Suprapubic skin (tissue), 4 donors: ENCODE results near the gene ARL4C. TPM values are rescaled to one million over a fixed set of nuclear protein-coding genes. Genes with fewer than 3 reads are reported as not detected.

Experiments used
- DNase-seq, 2 donors: peaks; one replicate each; pipeline ENCODE4 v3.0.0-alpha.2; 2019; ENCODE audit warnings: low spot score in 2 of 2
- H3K27ac ChIP-seq: fragments of 200-600 bp; sonication (generic); one replicate; pipeline ENCODE4 v1.5.1; 2019
- H3K27me3 ChIP-seq: fragments of 200-600 bp; sonication (generic); one replicate; pipeline ENCODE4 v1.5.1; 2019
- H3K36me3 ChIP-seq: fragments of 200-600 bp; sonication (generic); one replicate; pipeline ENCODE4 v1.5.1; 2019
- H3K4me1 ChIP-seq: fragments of 200-600 bp; sonication (generic); one replicate; pipeline ENCODE4 v1.5.1; 2019
- H3K4me3 ChIP-seq: fragments of 200-600 bp; sonication (generic); one replicate; pipeline ENCODE4 v1.5.1; 2019; ENCODE audit warnings: mild to moderate bottlenecking
- H3K9me3 ChIP-seq: fragments of 200-600 bp; sonication (generic); one replicate; pipeline ENCODE4 v1.5.1; 2019
- EP300 ChIP-seq: sonication (generic); formaldehyde crosslinking; IDR thresholded peaks from one replicate; pipeline ENCODE4 v1.6.1; 2017; ENCODE audit warnings: antibody characterized with exemption
- POLR2A ChIP-seq, 2 donors: fragments of 450-650 bp; IDR thresholded peaks; one replicate each; pipeline ENCODE4 v1.6.1; 2017; ENCODE audit warnings: antibody characterized with exemption in 2 of 2, mild to moderate bottlenecking in 2 of 2, moderate library complexity in 2 of 2
- POLR2AphosphoS5 ChIP-seq, 3 donors: sonication (generic); formaldehyde crosslinking; IDR thresholded peaks; one replicate each; pipeline ENCODE4 v1.6.1; 2017; ENCODE audit warnings: antibody characterized with exemption in 3 of 3
- WGBS: methylation state at CpG from one replicate; pipeline ENCODE4 v1.1.5; 2018; 5-methylcytosine and 5-hydroxymethylcytosine counted together
- total RNA-seq, 4 donors: library from RNA; depleted of rRNA; stranded (reverse); fragments of >200 nt; gene quantifications; one replicate each; pipeline ENCODE4 v1.1.0, GENCODE V29; 2016
- TF ChIP-seq, protein P1 (sequence below), 2 donors: fragments of 200-600 bp in 1 of 2; fragments of 450-650 bp in 1 of 2; sonication (generic) in 1 of 2; IDR thresholded peaks; one replicate each; pipeline ENCODE4 v1.5.1; 2016 to 2019; ENCODE audit warnings: antibody characterized with exemption in 2 of 2, mild to moderate bottlenecking in 1 of 2, moderate library complexity in 1 of 2

ARL4C gene
- total RNA-seq, 4 donors from 2014 or later, result 35.8 to 64.4 (median 45.7) TPM

DNA sequence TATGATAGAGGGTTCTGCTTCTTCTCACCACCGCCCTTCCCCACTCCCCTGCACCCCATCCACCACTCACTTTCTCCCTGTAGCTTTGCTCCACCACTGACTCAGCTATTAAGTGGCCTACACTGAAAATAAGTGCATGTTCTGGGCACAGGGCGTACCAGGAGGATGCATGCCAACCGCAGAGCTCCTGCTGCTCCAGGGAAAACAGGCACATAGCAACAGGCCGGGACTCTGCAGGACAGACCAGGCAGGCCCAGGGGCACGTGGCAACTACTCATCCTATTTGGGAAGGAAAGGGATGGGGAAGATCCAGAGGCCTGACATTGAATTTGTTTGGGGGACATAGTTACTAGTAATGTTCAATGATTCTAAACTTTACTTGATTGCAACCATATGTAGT lies 28.4 kb downstream of the ARL4C start:
- 48% methylated on average over 5 of the region's 5 CpGs for WGBS
- no peak for TF ChIP-seq EP300
- no peak for TF ChIP-seq POLR2AphosphoS5 (IDR thresholded peaks at IDR 0.05)
- no peak for TF ChIP-seq POLR2A (IDR thresholded peaks at IDR 0.05)
- TF ChIP-seq, protein P1, sequence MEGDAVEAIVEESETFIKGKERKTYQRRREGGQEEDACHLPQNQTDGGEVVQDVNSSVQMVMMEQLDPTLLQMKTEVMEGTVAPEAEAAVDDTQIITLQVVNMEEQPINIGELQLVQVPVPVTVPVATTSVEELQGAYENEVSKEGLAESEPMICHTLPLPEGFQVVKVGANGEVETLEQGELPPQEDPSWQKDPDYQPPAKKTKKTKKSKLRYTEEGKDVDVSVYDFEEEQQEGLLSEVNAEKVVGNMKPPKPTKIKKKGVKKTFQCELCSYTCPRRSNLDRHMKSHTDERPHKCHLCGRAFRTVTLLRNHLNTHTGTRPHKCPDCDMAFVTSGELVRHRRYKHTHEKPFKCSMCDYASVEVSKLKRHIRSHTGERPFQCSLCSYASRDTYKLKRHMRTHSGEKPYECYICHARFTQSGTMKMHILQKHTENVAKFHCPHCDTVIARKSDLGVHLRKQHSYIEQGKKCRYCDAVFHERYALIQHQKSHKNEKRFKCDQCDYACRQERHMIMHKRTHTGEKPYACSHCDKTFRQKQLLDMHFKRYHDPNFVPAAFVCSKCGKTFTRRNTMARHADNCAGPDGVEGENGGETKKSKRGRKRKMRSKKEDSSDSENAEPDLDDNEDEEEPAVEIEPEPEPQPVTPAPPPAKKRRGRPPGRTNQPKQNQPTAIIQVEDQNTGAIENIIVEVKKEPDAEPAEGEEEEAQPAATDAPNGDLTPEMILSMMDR (IDR thresholded peaks at IDR 0.05), result no peak
- DNase-seq, result no peak
- no peaks in the 10 kb centered on the region for H3K9me3 ChIP-seq
- peaks cover 41% of the 10 kb centered on the region for H3K4me1 ChIP-seq
- H3K4me3 ChIP-seq, result no peak overlapping the region
- H3K36me3 ChIP-seq, result no peaks in the 10 kb centered on the region
- no peaks in the 10 kb centered on the region for H3K27me3 ChIP-seq
- peak overlapping the region; percentile 75 for H3K27ac ChIP-seq

DNA sequence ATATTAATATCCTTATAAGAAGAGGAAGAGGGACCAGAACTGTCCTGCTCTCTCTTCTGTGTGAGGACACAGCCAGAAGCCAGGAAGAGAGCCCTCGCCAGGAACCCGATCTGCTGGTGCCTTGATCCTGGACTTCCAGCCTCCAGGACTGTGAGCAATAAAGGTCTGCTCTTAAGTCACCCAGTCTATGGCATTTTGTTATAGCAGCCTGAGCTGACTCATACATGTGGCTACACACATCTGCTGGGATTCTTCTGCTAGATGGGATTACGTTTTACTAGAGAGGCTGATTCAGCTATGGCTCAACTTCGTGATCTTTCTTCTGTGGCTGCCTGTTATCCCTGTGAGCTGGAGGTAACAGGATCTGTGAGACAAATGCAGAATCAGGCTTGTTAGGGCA lies 29.6 kb downstream of the ARL4C start:
- no peak overlapping the region for H3K27ac ChIP-seq
- no peak overlapping the region for H3K4me3 ChIP-seq
- 93% methylated on average over 4 of the region's 4 CpGs for WGBS
- DNase-seq, result no peak
- no peaks in the 10 kb centered on the region for H3K9me3 ChIP-seq
- H3K36me3 ChIP-seq, result no peaks in the 10 kb centered on the region
- TF ChIP-seq POLR2AphosphoS5 (IDR thresholded peaks at IDR 0.05), result no peak
- TF ChIP-seq, protein P1 (IDR thresholded peaks at IDR 0.05), result no peak
- no peak for TF ChIP-seq POLR2A (IDR thresholded peaks at IDR 0.05)
- peaks cover 52% of the 10 kb centered on the region for H3K4me1 ChIP-seq
- H3K27me3 ChIP-seq, result no peaks in the 10 kb centered on the region

GRCh38 chr2:234464291-234464645 lies 32.6 kb downstream of the ARL4C start:
- no peak overlapping the region for H3K27ac ChIP-seq
- no peak for TF ChIP-seq EP300
- no peak for TF ChIP-seq POLR2AphosphoS5 (IDR thresholded peaks at IDR 0.05)
- TF ChIP-seq, protein P1 (IDR thresholded peaks at IDR 0.05), result no peak
- TF ChIP-seq POLR2A (IDR thresholded peaks at IDR 0.05), result no peak
- 69% methylated on average over 9 of the region's 9 CpGs for WGBS
- no peaks in the 10 kb centered on the region for H3K27me3 ChIP-seq
- no peak for DNase-seq
- H3K36me3 ChIP-seq, result no peaks in the 10 kb centered on the region
- H3K4me1 ChIP-seq, result peaks cover 46% of the 10 kb centered on the region
- H3K4me3 ChIP-seq, result no peak overlapping the region
- H3K9me3 ChIP-seq, result no peaks in the 10 kb centered on the region

GRCh38 chr2:234463626-234464290 lies 33.1 kb downstream of the ARL4C start:
- no peak overlapping the region for H3K27ac ChIP-seq
- no peaks in the 10 kb centered on the region for H3K27me3 ChIP-seq
- H3K36me3 ChIP-seq, result no peaks in the 10 kb centered on the region
- H3K9me3 ChIP-seq, result no peaks in the 10 kb centered on the region
- DNase-seq, result no peak
- 53% methylated on average over 17 of the region's 17 CpGs for WGBS
- no peak overlapping the region for H3K4me3 ChIP-seq
- H3K4me1 ChIP-seq, result peaks cover 41% of the 10 kb centered on the region
- no peak for TF ChIP-seq POLR2AphosphoS5 (IDR thresholded peaks at IDR 0.05)
- TF ChIP-seq EP300, result no peak
- no peak for TF ChIP-seq POLR2A (IDR thresholded peaks at IDR 0.05)
- TF ChIP-seq, protein P1 (IDR thresholded peaks at IDR 0.05), result no peak

GRCh38 chr2:234462218-234462992 lies 34.5 kb downstream of the ARL4C start:
- peaks cover 4% of the 10 kb centered on the region for H3K9me3 ChIP-seq
- peaks cover 30% of the 10 kb centered on the region for H3K4me1 ChIP-seq
- no peaks in the 10 kb centered on the region for H3K27me3 ChIP-seq
- no peaks in the 10 kb centered on the region for H3K36me3 ChIP-seq
- no peak overlapping the region for H3K4me3 ChIP-seq
- no peak for DNase-seq
- H3K27ac ChIP-seq, result no peak overlapping the region
- TF ChIP-seq POLR2AphosphoS5 (IDR thresholded peaks at IDR 0.05) (no peak), EP300 (no peak), POLR2A (IDR thresholded peaks at IDR 0.05) (no peak)
- TF ChIP-seq, protein P1 (IDR thresholded peaks at IDR 0.05), result no peak
- WGBS, result 64% methylated on average over 8 of the region's 10 CpGs
